GM23338 (cell line): ENCODE data around the gene MKNK1. TPM values are rescaled to one million over a fixed set of nuclear protein-coding genes. Genes with fewer than 3 reads are reported as not detected.

Experiments
- ATAC-seq: fragments of 200-7000 bp; cut with Tn5 transposase; 3 replicates; pipeline ENCODE4 v1.9.1; 2020
- DNase-seq: peaks from one replicate; pipeline ENCODE4 v3.0.0-alpha.2; 2015; ENCODE audit warnings: low spot score
- H2AFZ ChIP-seq: fragments of 200-600 bp; sonication (generic); 2 replicates; pipeline ENCODE4 v1.8.0; 2016; ENCODE audit warnings: antibody characterized with exemption, mild to moderate bottlenecking, moderate library complexity
- H3F3A ChIP-seq: fragments of 200-600 bp; sonication (generic); replicated peaks from 2 replicates; pipeline ENCODE4 v1.8.0; 2017; ENCODE audit warnings: antibody characterized with exemption, mixed run types, low read depth
- H3K27ac ChIP-seq: fragments of 200-600 bp; sonication (generic); 2 replicates; pipeline ENCODE4 v1.6.1; 2016; ENCODE audit warnings: low read depth
- H3K27me3 ChIP-seq: fragments of 200-600 bp; sonication (generic); 2 replicates; pipeline ENCODE4 v1.8.0; 2016; ENCODE audit warnings: mild to moderate bottlenecking, mixed run types, moderate library complexity; ENCODE audit not compliant: insufficient read depth
- H3K36me3 ChIP-seq: fragments of 200-600 bp; sonication (generic); 2 replicates; pipeline ENCODE4 v1.8.0; 2016; ENCODE audit warnings: mild to moderate bottlenecking; ENCODE audit not compliant: insufficient read depth
- H3K4me1 ChIP-seq: fragments of 200-600 bp; sonication (generic); 2 replicates; pipeline ENCODE4 v1.8.0; 2016; ENCODE audit warnings: mild to moderate bottlenecking, moderate library complexity; ENCODE audit not compliant: insufficient read depth
- H3K4me2 ChIP-seq: fragments of 200-600 bp; sonication (generic); 2 replicates; pipeline ENCODE4 v1.7.1; 2017; ENCODE audit warnings: mixed run types
- H3K4me3 ChIP-seq: fragments of 200-600 bp; sonication (generic); 2 replicates; pipeline ENCODE4 v1.6.1; 2016; ENCODE audit warnings: mixed run types
- H3K79me2 ChIP-seq: fragments of 200-600 bp; sonication (generic); replicated peaks from 2 replicates; pipeline ENCODE4 v1.8.0; 2017; ENCODE audit warnings: mild to moderate bottlenecking; ENCODE audit not compliant: insufficient read depth
- H3K9me2 ChIP-seq: fragments of 200-600 bp; sonication (generic); 2 replicates; pipeline ENCODE4 v1.8.0; 2017; ENCODE audit not compliant: insufficient read depth
- H4K20me1 ChIP-seq: fragments of 200-600 bp; sonication (generic); replicated peaks from 2 replicates; pipeline ENCODE4 v1.8.0; 2017; ENCODE audit warnings: mild to moderate bottlenecking; ENCODE audit not compliant: insufficient read depth
- H3K27ac Mint-ChIP-seq: 2 replicates; pipeline ENCODE4 v1.8.0; 2020; ENCODE audit warnings: inconsistent platforms, mild to moderate bottlenecking, moderate library complexity, mixed read lengths
- H3K27me3 Mint-ChIP-seq: 3 replicates; pipeline ENCODE4 v1.8.0; 2022; ENCODE audit warnings: low read depth, mild to moderate bottlenecking, moderate library complexity, mixed read lengths, inconsistent platforms; ENCODE audit not compliant: insufficient read depth, poor library complexity
- H3K36me3 Mint-ChIP-seq: 3 replicates; pipeline ENCODE4 v1.8.0; 2021; ENCODE audit warnings: low read depth, mild to moderate bottlenecking, inconsistent platforms, moderate library complexity, mixed read lengths
- H3K4me1 Mint-ChIP-seq: 3 replicates; pipeline ENCODE4 v1.8.0; 2020; ENCODE audit warnings: mild to moderate bottlenecking, inconsistent platforms, mixed read lengths
- H3K4me3 Mint-ChIP-seq: 3 replicates; pipeline ENCODE4 v1.8.0; 2021; ENCODE audit warnings: moderate library complexity, mild to moderate bottlenecking, inconsistent platforms, mixed read lengths
- H3K9me3 Mint-ChIP-seq: 3 replicates; pipeline ENCODE4 v1.8.0; 2020; ENCODE audit warnings: moderate library complexity, mild to moderate bottlenecking, inconsistent platforms, mixed read lengths
- CREB1 ChIP-seq: fragments of 250-450 bp; sonication (Bioruptor Pico); IDR thresholded peaks from 2 replicates; pipeline ENCODE4 v1.5.0; 2020; ENCODE audit warnings: low read depth, mild to moderate bottlenecking, moderate library complexity
- EZH2 ChIP-seq: fragments of 200-600 bp; sonication (generic); IDR thresholded peaks from one replicate; pipeline ENCODE4 v1.8.0; 2017; ENCODE audit warnings: antibody characterized with exemption, mild to moderate bottlenecking, low read depth; ENCODE audit not compliant: unreplicated experiment
- EZH2phosphoT487 ChIP-seq: fragments of 200-600 bp; sonication (generic); IDR thresholded peaks from one replicate; pipeline ENCODE4 v1.8.1; 2018; ENCODE audit warnings: antibody characterized with exemption; ENCODE audit not compliant: unreplicated experiment
- JUNB ChIP-seq: IDR thresholded peaks from one replicate; pipeline ENCODE4 v1.6.1; 2016; ENCODE audit warnings: antibody characterized with exemption; ENCODE audit not compliant: unreplicated experiment
- NANOG ChIP-seq: IDR thresholded peaks from 2 replicates; pipeline ENCODE4 v1.6.1; 2016; ENCODE audit warnings: antibody characterized with exemption, borderline replicate concordance
- POLR2AphosphoS5 ChIP-seq: IDR thresholded peaks from 2 replicates; pipeline ENCODE4 v1.6.1; 2016; ENCODE audit warnings: antibody characterized with exemption, low read depth
- ZNF114 ChIP-seq: fragments of 250-450 bp; sonication (Bioruptor Pico); IDR thresholded peaks from 2 replicates; pipeline ENCODE4 v1.5.0; 2020; ENCODE audit warnings: mild to moderate bottlenecking, moderate library complexity
- ZNF331 ChIP-seq: fragments of 250-450 bp; sonication (Bioruptor Pico); IDR thresholded peaks from 2 replicates; pipeline ENCODE4 v1.5.0; 2020; ENCODE audit warnings: low read depth, mild to moderate bottlenecking, moderate library complexity
- polyA plus RNA-seq: library from polyadenylated mRNA; unstranded; fragments of >200 nt; fragmentation: Nextera tagmentation; extraction: Ambion mirVana; gene quantifications from 2 replicates; pipeline ENCODE4 v1.2.1, GENCODE V29; 2016
- total RNA-seq: library from RNA; depleted of rRNA; stranded (reverse); fragments of >200 nt; shearing (Covaris generic); gene quantifications from 2 replicates; pipeline ENCODE4 v1.2.3, GENCODE V29; 2014
- TF ChIP-seq, protein P1 (sequence below): IDR thresholded peaks from one replicate; pipeline ENCODE4 v1.6.1; 2018; ENCODE audit warnings: antibody characterized with exemption; ENCODE audit not compliant: unreplicated experiment
- TF ChIP-seq, protein P2 (sequence below), 2 experiments: fragments of 200-600 bp in 1 of 2; sonication (generic) in 1 of 2; conservative IDR thresholded peaks; 2 replicates each; pipeline versions ENCODE4 v1.5.1 to v1.6.1; 2016 to 2017; ENCODE audit warnings: antibody characterized with exemption in 2 of 2, low read depth in 2 of 2, mild to moderate bottlenecking in 2 of 2, moderate library complexity in 1 of 2
- TF ChIP-seq, protein P3 (sequence below): IDR thresholded peaks from 2 replicates; pipeline ENCODE4 v1.6.1; 2016; ENCODE audit warnings: antibody characterized with exemption

MKNK1 gene
- total and polyA plus RNA-seq, 2 experiments from 2014 or later: 11.8 to 20.5 TPM

DNA sequence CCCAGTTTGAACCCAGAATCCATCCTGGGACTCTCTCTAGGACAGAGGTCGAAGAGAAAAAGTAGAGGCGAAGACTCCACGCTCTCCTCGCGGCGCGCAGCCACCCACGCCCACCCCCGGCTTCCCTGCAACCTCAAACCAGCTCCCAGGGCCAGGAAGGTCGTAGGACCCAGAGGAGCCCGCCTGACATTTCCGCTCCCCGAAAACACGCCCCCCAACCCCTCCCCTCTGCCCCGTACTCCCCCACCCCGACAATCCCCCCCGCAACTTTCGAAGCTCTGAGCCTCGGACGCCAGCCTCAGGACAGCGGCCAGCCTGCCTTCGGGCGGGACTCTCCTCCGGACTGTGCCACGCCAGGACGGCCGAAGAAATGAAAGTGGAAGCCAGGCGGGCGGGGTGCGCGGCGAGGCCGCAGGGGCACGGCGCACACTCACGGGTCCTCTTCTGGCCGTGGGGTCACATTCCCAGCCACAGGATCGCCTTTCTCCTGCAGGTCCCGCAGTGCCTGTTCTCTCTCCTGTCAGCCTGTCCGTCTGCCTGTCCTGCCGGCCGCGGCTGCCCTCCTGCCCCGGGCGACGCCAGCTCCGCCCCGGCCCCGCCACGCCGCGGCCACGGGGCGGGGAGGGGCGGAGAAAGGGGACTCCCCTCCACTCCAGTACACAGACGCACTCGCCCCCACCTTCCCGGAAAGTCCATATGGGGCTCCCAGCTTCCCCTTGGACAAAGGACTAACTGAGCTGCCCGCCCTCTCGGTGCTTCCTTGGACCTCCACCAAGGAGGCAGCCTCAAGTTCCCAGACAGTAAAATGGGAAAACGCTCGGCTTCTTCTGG lies 12.4 kb upstream of the MKNK1 start, which contains the start of gene MOB3C:
MOB3C (minus strand) TSS at position 535 of the 831 bp plus-strand sequence. CDS start 3,490 bp downstream, outside the sequence.
- Histone ChIP-seq H3F3A (no peaks in the 10 kb centered on the region), H2AFZ (peak within 1 kb of the TSS; percentile 94), H4K20me1 (no peaks in the 10 kb centered on the region), H3K27me3 (peaks cover 20% of the 10 kb centered on the region), H3K4me3 (peak within 1 kb of the TSS; percentile 85), H3K36me3 (no peaks in the 10 kb centered on the region), H3K4me1 (peaks cover 34% of the 10 kb centered on the region), H3K79me2 (no peaks in the 10 kb centered on the region), H3K4me2 (peak within 1 kb of the TSS; percentile 94), H3K27ac (no peak within 1 kb of the TSS), H3K9me2 (no peaks in the 10 kb centered on the region)
- no peak for TF ChIP-seq JUNB
- TF ChIP-seq POLR2AphosphoS5: 0 out of 2 replicates have a peak, but pooled peaks have one; percentile 25
- ATAC-seq (peak; percentile 48), DNase-seq (peak; percentile 80)
- Mint-ChIP-seq H3K27me3 (peaks cover 23% of the 10 kb centered on the region), H3K4me3 (peak within 1 kb of the TSS; percentile 85), H3K36me3 (no peaks in the 10 kb centered on the region; the same call in 2 of the 3 replicates), H3K9me3 (no peaks in the 10 kb centered on the region), H3K4me1 (peaks cover 53% of the 10 kb centered on the region), H3K27ac (no peak within 1 kb of the TSS)

DNA sequence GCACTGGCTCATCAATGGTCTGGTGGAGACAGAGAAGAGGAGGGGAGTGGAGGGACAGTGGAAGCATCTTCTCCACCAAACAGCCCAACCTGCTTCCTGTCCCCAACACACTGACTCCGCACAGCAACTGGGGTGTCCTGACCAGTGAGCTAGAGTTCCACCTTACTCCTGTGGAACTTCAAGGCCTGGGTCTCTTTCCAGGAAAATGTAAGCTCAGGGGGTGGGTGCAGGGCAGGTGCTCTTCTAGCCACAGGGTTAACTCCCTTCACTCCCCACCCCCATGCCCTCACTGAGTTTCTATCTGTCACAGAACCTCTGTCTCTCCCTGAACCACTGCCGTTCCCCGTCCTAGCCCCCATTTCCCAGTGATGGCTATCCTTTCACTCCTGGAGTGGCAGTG lies 11.7 kb upstream of the MKNK1 start:
- ATAC-seq: no peak
- H3K79me2 ChIP-seq: no peaks in the 10 kb centered on the region
- DNase-seq: no peak
- H3K27ac Mint-ChIP-seq: no peak overlapping the region
- no peaks in the 10 kb centered on the region; the same call in 1 of the 3 replicates for H3K36me3 Mint-ChIP-seq
- H3K27me3 ChIP-seq: peaks cover 20% of the 10 kb centered on the region
- H3K9me2 ChIP-seq: no peaks in the 10 kb centered on the region
- H3K4me3 Mint-ChIP-seq: peak overlapping the region; percentile 85
- H3K36me3 ChIP-seq: no peaks in the 10 kb centered on the region
- no peaks in the 10 kb centered on the region for H4K20me1 ChIP-seq
- peak overlapping the region; percentile 85 for H3K4me3 ChIP-seq
- H3K4me1 ChIP-seq: peaks cover 34% of the 10 kb centered on the region
- no peaks in the 10 kb centered on the region for H3F3A ChIP-seq
- H2AFZ ChIP-seq: peak overlapping the region; percentile 89; the same call in 1 of the 2 replicates
- no peak overlapping the region for H3K27ac ChIP-seq
- peaks cover 26% of the 10 kb centered on the region for H3K27me3 Mint-ChIP-seq
- H3K4me2 ChIP-seq: peak overlapping the region; percentile 94
- H3K4me1 Mint-ChIP-seq: peaks cover 60% of the 10 kb centered on the region
- H3K9me3 Mint-ChIP-seq: no peaks in the 10 kb centered on the region
- TF ChIP-seq, protein P1, sequence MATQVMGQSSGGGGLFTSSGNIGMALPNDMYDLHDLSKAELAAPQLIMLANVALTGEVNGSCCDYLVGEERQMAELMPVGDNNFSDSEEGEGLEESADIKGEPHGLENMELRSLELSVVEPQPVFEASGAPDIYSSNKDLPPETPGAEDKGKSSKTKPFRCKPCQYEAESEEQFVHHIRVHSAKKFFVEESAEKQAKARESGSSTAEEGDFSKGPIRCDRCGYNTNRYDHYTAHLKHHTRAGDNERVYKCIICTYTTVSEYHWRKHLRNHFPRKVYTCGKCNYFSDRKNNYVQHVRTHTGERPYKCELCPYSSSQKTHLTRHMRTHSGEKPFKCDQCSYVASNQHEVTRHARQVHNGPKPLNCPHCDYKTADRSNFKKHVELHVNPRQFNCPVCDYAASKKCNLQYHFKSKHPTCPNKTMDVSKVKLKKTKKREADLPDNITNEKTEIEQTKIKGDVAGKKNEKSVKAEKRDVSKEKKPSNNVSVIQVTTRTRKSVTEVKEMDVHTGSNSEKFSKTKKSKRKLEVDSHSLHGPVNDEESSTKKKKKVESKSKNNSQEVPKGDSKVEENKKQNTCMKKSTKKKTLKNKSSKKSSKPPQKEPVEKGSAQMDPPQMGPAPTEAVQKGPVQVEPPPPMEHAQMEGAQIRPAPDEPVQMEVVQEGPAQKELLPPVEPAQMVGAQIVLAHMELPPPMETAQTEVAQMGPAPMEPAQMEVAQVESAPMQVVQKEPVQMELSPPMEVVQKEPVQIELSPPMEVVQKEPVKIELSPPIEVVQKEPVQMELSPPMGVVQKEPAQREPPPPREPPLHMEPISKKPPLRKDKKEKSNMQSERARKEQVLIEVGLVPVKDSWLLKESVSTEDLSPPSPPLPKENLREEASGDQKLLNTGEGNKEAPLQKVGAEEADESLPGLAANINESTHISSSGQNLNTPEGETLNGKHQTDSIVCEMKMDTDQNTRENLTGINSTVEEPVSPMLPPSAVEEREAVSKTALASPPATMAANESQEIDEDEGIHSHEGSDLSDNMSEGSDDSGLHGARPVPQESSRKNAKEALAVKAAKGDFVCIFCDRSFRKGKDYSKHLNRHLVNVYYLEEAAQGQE: no peak
- no peak for TF ChIP-seq CREB1 (CRISPR knock-in tag)
- TF ChIP-seq ZNF331 (CRISPR knock-in tag): no peak
- TF ChIP-seq ZNF114 (CRISPR knock-in tag): no peak
- TF ChIP-seq EZH2phosphoT487: no peak
- no peak for TF ChIP-seq NANOG
- TF ChIP-seq, protein P2, sequence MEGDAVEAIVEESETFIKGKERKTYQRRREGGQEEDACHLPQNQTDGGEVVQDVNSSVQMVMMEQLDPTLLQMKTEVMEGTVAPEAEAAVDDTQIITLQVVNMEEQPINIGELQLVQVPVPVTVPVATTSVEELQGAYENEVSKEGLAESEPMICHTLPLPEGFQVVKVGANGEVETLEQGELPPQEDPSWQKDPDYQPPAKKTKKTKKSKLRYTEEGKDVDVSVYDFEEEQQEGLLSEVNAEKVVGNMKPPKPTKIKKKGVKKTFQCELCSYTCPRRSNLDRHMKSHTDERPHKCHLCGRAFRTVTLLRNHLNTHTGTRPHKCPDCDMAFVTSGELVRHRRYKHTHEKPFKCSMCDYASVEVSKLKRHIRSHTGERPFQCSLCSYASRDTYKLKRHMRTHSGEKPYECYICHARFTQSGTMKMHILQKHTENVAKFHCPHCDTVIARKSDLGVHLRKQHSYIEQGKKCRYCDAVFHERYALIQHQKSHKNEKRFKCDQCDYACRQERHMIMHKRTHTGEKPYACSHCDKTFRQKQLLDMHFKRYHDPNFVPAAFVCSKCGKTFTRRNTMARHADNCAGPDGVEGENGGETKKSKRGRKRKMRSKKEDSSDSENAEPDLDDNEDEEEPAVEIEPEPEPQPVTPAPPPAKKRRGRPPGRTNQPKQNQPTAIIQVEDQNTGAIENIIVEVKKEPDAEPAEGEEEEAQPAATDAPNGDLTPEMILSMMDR (conservative IDR thresholded peaks at IDR 0.05; ENCODE audit: low read depth in 2 of 2): no peak
- TF ChIP-seq, protein P3, sequence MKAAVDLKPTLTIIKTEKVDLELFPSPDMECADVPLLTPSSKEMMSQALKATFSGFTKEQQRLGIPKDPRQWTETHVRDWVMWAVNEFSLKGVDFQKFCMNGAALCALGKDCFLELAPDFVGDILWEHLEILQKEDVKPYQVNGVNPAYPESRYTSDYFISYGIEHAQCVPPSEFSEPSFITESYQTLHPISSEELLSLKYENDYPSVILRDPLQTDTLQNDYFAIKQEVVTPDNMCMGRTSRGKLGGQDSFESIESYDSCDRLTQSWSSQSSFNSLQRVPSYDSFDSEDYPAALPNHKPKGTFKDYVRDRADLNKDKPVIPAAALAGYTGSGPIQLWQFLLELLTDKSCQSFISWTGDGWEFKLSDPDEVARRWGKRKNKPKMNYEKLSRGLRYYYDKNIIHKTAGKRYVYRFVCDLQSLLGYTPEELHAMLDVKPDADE: no peak
- TF ChIP-seq EZH2: no peak
- TF ChIP-seq JUNB: no peak
